SK-N-MC (cell line): ENCODE results near the gene ZNF324.

Experiments
- EZH2 ChIP-seq: fragments of 200-600 bp; sonication (generic); IDR thresholded peaks from one replicate; pipeline ENCODE4 v1.6.1; 2017; ENCODE audit warnings: antibody characterized with exemption
- FOXP2 ChIP-seq: optimal IDR thresholded peaks from 2 replicates; pipeline ENCODE3; 2011; ENCODE audit warnings: mild to moderate bottlenecking, moderate library complexity; ENCODE audit not compliant: insufficient read depth; ENCODE audit errors: extremely low read length, control extremely low read depth
- POLR2AphosphoS5 ChIP-seq: IDR thresholded peaks from 2 replicates; pipeline ENCODE4 v1.6.1; 2012; ENCODE audit warnings: mild to moderate bottlenecking, low read depth, low read length, borderline replicate concordance

DNA sequence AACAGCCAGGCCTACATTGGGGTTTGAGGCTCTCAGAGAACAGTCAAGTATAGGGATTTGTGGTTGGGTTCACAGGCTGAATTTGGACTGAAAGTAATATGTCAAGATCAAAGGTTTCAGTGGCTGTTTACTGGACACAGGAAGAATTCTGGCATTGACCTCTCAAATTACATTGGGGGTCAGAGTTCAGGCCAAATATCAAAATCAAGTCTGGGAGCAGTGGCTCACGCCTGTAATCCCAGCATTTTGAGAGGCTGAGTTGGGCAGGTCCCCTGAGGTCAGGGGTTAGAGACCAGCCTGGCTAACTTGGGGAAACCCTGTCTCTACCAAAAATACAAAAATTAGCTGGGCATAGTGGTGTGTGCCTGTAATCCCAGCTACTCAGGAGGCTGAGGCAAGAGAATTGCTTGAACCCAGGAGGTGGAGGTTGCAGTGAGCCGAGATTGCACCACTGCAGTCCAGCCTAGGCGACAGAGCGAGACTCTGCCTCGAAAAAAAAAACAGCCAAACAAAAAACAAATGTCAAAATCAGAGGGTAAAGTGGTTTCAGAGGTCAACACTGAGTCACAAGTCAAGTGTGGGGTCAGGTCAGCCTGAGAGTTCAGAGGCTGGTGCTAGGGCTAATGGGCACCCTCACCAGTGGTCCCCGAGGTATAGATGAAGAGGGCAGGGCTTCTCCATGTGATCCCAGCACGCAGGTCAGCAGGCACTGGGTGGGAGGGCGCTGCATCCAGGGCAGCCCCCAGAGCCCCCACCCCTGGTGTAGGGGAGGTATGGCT lies 43.4 kb downstream of the ZNF324 start:
- no peak for TF ChIP-seq EZH2
- no peak for TF ChIP-seq POLR2AphosphoS5
- TF ChIP-seq FOXP2: no peak
